ENCODE results near the gene BLM.

Gene BLM

DNA sequence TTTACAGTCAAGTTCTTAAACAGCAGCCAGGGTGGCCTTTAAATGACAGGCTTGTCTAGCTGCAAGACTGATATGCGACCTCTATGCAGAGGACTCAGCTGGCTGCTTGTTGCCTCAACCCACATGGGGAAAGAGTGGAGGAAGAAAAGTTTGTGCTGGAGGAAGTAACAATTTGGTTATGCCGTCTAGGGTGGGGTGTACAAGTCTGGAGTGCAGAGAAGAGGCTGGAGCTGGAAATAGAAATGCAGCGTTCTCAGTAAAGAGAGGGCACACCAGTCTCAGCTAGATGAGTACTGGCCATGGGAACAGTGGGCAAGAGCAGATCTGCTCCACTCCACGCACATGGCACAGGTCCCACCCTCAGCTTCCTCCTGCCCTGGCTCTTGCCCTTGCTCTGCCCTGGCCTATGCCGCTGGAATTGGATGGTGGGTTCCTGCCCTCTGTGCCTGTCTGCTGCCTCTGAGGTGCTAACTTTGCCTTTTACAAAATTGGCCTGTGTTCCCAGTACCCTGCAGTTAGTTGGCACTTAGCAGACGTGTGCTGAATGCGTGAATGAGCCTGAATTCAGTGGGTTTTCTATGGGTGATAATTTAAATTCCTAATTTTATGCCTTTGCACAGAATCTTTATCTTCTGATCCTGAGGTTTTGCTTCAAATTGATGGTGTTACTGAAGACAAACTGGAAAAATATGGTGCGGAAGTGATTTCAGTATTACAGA lies 91.5 kb downstream of the BLM start:
- Mint-ChIP-seq H3K9me3 (no peaks in the 10 kb centered on the region), H3K27ac (peak overlapping the region; percentile 84), H3K4me1 (ENCODE audit: low read depth) (peaks cover 65% of the 10 kb centered on the region), H3K4me3 (peak overlapping the region; percentile 77), H3K36me3 (ENCODE audit: low read depth) (peaks cover 64% of the 10 kb centered on the region), H3K27me3 (ENCODE audit: low read depth) (no peaks in the 10 kb centered on the region)

DNA sequence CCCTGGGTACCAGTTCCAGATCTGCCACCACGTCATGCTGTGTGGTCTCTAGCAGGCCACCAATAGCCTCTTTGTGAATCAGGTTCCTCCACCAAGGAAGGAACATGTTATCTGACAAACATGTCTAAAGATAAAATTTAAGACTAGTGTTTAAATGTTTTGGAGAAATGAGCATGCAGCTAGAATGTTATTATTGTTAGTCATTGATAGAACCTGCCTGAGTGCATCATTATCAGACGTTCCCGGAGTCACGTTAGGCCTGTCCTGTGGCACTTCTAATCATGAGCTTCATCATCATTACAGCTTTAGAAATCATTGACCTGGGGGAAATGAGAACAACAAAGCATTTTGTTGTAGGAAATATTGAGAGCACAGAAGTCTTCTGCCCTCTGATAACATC lies 92.4 kb downstream of the BLM start:
- Mint-ChIP-seq H3K36me3 (ENCODE audit: low read depth) (peaks cover 66% of the 10 kb centered on the region), H3K27me3 (ENCODE audit: low read depth) (no peaks in the 10 kb centered on the region), H3K9me3 (no peaks in the 10 kb centered on the region), H3K4me1 (ENCODE audit: low read depth) (peaks cover 72% of the 10 kb centered on the region), H3K4me3 (no peak overlapping the region), H3K27ac (peak overlapping the region; percentile 65)

DNA sequence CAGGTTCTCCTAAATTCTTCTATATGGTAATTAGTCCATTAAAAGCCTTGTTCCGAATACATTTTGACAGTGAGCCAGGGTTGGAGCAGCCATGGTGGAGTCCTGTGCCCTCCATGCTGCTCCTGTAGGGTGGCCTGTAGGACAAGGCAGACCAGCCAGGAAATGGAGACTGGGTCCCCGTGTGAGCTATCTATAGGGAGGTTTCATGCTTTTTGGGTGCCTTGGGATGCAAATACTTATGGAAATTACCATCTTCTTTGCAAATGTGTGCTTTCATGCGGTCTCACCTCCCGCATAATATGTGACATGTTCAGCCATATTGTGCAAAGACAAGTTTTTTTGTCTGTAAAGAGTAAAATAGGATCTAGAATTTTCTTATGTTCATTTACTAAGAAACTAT lies 93.2 kb downstream of the BLM start:
- Mint-ChIP-seq H3K9me3 (no peaks in the 10 kb centered on the region), H3K36me3 (ENCODE audit: low read depth) (peaks cover 75% of the 10 kb centered on the region), H3K27ac (peak overlapping the region; percentile 57), H3K4me1 (ENCODE audit: low read depth) (peaks cover 80% of the 10 kb centered on the region), H3K4me3 (no peak overlapping the region), H3K27me3 (ENCODE audit: low read depth) (no peaks in the 10 kb centered on the region)

DNA sequence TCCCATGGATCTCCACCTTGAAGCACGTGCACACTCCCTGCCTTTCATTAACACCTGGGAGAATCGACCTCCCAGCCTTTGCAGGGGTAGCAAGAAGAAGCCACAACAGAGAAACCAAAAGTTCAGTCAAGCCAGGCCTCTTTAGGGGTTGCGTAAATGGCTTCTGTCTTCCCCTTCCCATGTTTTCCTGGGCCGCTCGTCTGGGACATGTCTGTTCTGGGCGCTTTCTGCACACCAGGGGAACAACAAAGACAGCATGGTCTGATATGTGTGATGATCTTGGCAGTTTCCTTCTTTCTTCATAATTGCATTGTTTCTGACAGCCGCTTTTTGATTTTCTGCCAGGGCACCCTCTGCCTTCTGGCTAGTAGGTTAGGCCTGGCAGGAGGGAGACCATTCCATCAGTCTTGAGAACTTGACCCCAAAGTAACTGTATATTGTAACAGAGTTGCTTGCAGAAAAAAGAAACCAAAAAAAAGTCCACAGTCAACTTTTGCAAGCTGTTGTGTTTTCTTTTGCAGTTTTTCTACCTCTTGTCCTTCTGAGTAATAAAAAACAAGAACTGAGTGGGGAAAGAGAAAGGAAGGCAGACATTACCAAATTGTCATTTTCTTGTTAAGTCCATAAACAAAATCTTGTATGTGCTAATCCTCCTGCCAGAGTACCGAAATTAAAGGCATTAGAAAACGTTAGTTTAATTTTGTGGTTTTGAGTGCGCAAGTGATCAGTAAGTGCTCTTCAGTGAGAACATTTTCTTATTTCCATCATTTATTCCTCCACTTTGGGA lies 95.2 kb downstream of the BLM start:
- Mint-ChIP-seq H3K27ac (peak overlapping the region; percentile 94), H3K36me3 (ENCODE audit: low read depth) (peaks cover 75% of the 10 kb centered on the region), H3K27me3 (ENCODE audit: low read depth) (no peaks in the 10 kb centered on the region), H3K9me3 (no peaks in the 10 kb centered on the region), H3K4me3 (peak overlapping the region; percentile 61), H3K4me1 (ENCODE audit: low read depth) (peaks cover 83% of the 10 kb centered on the region)

DNA sequence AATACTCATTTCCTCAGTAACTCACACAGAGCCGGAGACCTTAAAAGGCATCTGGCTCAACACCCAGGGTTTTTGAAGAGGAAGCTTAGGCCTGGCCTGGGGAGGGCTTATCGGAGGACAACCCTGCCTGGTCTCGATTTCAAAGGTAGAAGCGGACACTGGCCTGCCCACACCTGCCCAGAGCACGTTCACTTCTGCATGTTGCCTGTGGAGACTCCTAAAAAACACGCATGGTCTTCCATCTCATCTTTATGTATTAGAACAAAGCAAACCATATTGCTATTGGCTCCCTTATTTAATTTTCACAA lies 95.8 kb downstream of the BLM start:
- H3K36me3 Mint-ChIP-seq (ENCODE audit: low read depth): peaks cover 75% of the 10 kb centered on the region
- no peaks in the 10 kb centered on the region for H3K9me3 Mint-ChIP-seq
- peak overlapping the region; percentile 36 for H3K4me3 Mint-ChIP-seq
- H3K27me3 Mint-ChIP-seq (ENCODE audit: low read depth): no peaks in the 10 kb centered on the region
- peak overlapping the region; percentile 94 for H3K27ac Mint-ChIP-seq
- H3K4me1 Mint-ChIP-seq (ENCODE audit: low read depth): peaks cover 83% of the 10 kb centered on the region

DNA sequence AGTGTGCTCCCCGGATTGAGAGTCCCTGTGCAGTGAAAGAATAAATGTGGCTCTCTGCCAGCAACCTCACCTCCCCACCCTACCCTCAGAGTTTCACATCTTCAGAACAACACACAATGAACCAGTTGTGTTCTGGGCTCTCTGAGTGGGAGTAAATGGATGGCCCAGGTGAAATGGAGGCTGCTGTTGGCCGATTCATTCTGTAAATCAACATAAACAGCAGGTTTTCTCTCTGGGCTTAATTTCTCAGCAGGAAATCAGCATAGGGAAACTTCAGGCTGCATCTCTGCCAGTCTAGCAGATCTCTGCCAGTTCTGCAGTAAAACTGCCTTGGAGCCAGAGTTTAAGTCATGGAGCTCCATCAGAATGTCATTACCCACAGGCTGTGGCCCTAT lies 96.6 kb downstream of the BLM start:
- H3K4me3 Mint-ChIP-seq: peak overlapping the region; percentile 54
- peaks cover 68% of the 10 kb centered on the region for H3K36me3 Mint-ChIP-seq (ENCODE audit: low read depth)
- no peaks in the 10 kb centered on the region for H3K27me3 Mint-ChIP-seq (ENCODE audit: low read depth)
- no peaks in the 10 kb centered on the region for H3K9me3 Mint-ChIP-seq
- peak overlapping the region; percentile 94 for H3K27ac Mint-ChIP-seq
- H3K4me1 Mint-ChIP-seq (ENCODE audit: low read depth): peaks cover 82% of the 10 kb centered on the region

DNA sequence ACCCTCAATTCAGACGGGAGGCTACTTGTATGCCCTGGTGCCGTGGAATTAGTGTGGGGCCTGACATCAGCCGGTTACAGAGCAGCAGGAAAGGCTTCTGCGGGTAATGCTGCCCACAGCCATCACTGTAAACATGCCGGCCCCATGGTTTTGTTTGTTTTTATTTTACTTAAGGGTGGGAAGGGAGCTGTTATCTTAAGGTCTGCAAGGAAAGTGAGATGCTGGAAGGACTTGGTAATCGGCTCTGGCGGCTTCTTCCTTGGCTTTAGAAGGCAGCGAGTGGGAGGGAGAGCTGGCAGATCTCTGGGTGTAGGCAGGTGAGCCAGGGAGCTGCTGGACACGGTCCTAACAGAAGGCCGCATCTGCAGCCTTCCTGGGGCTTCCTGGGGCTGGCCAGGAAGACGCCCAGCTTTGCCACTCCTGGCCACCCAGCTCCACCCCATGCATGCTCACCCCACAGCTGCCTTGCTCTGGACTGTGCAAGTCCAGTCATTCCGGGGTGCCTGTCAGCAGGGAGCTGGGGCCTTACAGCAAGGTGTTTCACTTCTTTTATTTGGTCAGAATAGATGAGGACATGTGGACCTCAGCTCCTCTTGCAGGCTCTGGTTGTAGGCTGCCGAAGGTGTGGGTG lies 97.2 kb downstream of the BLM start:
- Mint-ChIP-seq H3K36me3 (ENCODE audit: low read depth) (peaks cover 63% of the 10 kb centered on the region), H3K27ac (peak overlapping the region; percentile 94), H3K27me3 (ENCODE audit: low read depth) (no peaks in the 10 kb centered on the region), H3K9me3 (no peaks in the 10 kb centered on the region), H3K4me1 (ENCODE audit: low read depth) (peaks cover 78% of the 10 kb centered on the region), H3K4me3 (peak overlapping the region; percentile 51)

DNA sequence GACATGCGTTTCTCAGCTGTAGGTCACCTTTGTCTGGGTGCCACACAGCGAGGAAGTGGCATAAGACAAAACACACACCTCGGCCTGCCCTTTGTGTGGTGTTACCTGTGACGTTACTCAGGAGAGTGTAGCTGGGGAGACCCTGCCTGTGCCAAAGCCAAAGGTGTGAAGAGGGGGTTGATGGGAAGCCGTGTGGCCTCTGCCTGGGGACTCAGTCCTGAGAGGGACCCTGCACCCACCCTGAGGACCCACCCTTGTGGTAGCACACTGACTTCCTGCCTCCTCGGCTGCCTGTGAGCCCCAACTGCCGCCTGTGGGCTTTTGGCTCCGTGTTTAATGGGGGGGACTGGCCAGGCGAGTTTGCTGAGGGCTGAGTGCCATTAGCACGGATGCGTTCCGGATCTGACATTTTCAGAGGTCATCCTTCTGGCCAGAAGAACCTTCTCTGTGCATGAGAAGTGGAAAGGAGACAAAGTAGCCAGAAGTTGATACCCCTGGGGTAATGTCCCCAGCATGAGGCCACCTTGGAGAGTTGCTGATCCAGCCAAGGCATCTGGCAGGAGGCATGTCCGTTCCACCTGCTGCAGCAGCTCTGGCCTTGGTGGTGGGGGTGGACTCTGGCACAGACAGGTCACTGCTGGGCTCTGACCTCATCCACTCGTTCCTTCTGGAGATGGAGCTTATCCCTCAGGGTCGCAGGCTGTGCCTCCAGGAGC lies 99.4 kb downstream of the BLM start:
- Mint-ChIP-seq H3K9me3 (no peaks in the 10 kb centered on the region), H3K4me3 (no peak overlapping the region), H3K27ac (peak overlapping the region; percentile 94), H3K36me3 (ENCODE audit: low read depth) (peaks cover 43% of the 10 kb centered on the region), H3K4me1 (ENCODE audit: low read depth) (peaks cover 73% of the 10 kb centered on the region), H3K27me3 (ENCODE audit: low read depth) (no peaks in the 10 kb centered on the region)

DNA sequence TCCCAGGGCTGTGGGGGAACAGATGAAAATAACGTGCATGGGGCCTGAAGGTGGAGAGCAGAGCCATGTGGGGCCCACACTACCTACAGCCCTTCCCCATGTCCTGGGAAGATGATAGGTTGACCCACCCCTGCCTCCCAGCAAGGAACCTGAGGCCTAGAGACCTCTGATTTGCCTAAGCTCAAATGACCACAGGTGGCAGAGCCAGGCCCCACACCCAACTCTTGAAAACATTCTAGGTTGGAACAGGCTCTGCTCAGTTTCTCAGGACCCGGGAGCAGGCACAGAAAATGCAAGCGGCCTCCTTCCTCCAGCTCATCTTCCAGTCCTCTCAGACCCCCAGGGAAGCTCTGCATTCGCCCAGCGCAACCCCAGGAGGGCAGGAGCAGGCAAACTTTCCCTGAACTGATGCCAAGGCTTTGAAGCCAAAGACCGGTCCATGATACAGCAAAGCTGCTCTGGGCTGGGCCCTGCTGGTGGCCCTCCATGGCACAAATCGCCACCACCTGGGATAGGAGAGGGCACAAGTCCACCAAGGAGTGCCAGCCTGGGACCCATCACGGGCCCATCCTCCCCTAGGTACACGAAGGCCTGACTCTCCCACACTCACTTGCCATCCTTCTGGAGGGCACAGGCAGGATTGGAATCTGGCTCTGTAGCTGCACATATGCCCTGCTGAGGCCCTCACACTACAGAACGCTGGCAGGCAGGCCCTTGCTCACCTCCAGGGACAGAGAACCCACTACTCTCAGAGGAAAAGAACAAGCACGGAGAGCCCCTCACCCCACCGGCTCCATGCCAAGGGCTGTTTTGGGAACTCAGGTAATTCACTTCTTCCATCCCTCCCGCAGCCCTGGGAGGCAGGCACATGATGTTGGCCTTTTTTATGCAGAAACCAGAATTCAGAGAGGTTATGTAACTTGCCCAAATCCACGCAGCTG lies 100.2 kb downstream of the BLM start:
- peaks cover 69% of the 10 kb centered on the region for H3K4me1 Mint-ChIP-seq (ENCODE audit: low read depth)
- H3K27ac Mint-ChIP-seq: peak overlapping the region; percentile 94
- H3K27me3 Mint-ChIP-seq (ENCODE audit: low read depth): no peaks in the 10 kb centered on the region
- peaks cover 40% of the 10 kb centered on the region for H3K36me3 Mint-ChIP-seq (ENCODE audit: low read depth)
- peak overlapping the region; percentile 60 for H3K4me3 Mint-ChIP-seq
- no peaks in the 10 kb centered on the region for H3K9me3 Mint-ChIP-seq

DNA sequence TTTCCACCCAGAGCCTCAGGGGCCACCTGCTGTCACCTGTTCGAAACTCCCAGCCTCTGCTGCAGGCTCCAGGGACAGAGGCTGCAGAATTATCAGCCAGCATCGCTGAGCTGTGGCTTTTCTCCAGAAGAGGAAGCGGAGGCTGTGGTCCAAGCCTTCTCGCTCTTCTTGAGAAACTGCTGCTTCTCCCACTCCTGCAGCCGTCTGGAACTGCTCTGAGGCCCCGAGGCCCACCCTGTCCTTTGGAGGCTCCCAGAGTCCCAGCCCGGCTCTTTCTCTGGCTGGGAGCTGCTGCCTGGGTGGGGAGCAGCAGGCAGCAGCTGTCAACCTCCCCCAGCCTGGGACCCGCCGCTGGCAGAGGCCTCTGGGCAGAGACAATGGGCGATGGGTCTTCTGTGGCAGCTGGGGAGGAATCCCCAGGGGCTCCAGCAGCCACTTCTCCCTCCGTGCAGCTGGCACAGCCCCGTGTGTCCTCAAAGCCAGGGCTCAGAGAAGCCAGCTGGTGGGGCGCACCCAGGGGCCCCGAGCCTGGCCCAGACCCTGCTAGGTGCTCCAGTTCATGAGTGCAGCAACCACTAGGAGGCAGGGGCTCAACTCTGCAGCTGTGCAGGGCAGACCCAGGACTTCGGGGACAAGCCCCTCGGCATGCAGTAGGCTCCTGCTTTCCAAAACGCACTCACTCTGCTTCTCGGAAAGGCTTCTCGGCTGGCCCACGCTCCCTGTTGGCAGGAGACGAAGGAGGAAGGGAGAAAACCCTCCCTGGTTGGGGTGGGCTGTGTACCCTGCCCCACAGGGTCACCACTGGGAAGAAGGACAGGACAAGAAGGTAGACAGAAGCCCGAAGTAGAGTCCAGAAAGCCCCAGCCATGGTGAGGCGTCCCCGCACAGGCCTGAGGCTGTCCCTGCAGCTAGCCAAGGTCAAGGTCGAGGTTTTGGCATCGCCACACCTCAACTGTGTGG lies 101.4 kb downstream of the BLM start:
- H3K9me3 Mint-ChIP-seq: no peaks in the 10 kb centered on the region
- H3K27me3 Mint-ChIP-seq (ENCODE audit: low read depth): no peaks in the 10 kb centered on the region
- peak overlapping the region; percentile 74 for H3K4me3 Mint-ChIP-seq
- peaks cover 64% of the 10 kb centered on the region for H3K4me1 Mint-ChIP-seq (ENCODE audit: low read depth)
- H3K27ac Mint-ChIP-seq: peak overlapping the region; percentile 94
- peaks cover 33% of the 10 kb centered on the region for H3K36me3 Mint-ChIP-seq (ENCODE audit: low read depth)

DNA sequence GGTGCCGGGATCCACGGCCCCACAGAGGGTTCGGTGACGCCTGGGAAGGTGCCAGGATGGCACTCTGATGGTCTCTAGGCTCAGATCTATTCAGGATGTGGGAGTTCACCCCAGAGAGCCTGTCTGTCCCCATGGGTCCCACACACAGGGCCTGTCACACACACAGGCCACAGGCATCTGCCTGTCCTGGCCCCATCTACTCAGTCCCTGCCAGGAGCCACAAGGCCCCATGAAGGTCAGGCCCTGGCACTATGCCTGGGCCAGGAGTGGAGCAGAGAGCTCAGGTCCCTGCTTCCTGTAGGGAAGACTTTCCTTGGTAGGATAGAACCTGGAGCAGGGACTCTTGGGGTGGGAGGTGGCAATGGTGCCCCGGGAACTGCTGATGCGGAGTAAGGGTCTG lies 102.2 kb downstream of the BLM start:
- Mint-ChIP-seq H3K27ac (peak overlapping the region; percentile 84), H3K4me3 (no peak overlapping the region), H3K4me1 (ENCODE audit: low read depth) (peaks cover 61% of the 10 kb centered on the region), H3K27me3 (ENCODE audit: low read depth) (no peaks in the 10 kb centered on the region), H3K36me3 (ENCODE audit: low read depth) (peaks cover 29% of the 10 kb centered on the region), H3K9me3 (no peaks in the 10 kb centered on the region)

DNA sequence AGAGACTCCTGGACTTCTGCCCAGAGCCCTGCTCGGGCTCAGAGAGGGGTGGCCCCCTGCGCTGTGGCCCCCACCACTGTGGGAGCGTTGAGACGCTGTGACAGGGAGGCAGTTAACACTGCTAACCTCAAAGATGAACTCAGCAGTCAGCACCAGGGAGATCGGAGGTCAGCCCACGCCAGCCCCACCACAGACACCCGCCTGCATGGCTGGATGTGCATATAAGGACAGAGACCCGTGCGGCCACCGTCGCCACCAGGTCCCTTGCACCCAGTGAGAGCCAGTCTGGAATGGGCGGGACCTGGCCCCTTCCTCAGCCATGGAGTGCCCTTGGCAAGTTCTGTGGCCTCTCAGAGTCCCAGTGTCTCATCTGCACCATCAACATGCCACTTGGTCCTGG lies 102.7 kb downstream of the BLM start:
- Mint-ChIP-seq H3K4me1 (ENCODE audit: low read depth) (peaks cover 61% of the 10 kb centered on the region), H3K27ac (peak overlapping the region; percentile 84), H3K9me3 (no peaks in the 10 kb centered on the region), H3K4me3 (no peak overlapping the region), H3K27me3 (ENCODE audit: low read depth) (no peaks in the 10 kb centered on the region), H3K36me3 (ENCODE audit: low read depth) (peaks cover 30% of the 10 kb centered on the region)

DNA sequence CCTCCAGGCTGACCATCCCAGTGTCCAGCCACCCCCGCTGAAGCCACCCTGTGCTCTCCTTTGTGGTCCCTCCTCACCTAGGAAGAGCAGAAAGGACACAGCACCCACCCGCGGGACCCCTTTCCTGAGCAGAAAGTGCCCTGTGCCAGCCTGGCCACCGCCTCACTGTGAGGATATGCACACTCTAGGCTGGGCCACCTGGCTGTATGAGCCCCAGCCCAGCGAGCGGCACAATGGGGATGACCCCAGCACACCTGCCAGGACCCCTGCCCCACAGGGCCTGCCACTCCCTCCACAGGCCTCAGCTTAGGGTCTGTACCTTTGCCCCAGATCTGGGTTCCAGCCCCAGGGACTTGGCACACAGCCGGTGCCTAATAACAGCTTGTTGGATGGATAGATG lies 103.3 kb downstream of the BLM start:
- Mint-ChIP-seq H3K27me3 (ENCODE audit: low read depth) (no peaks in the 10 kb centered on the region), H3K9me3 (no peaks in the 10 kb centered on the region), H3K27ac (peak overlapping the region; percentile 36), H3K36me3 (ENCODE audit: low read depth) (peaks cover 26% of the 10 kb centered on the region), H3K4me3 (no peak overlapping the region), H3K4me1 (ENCODE audit: low read depth) (peaks cover 57% of the 10 kb centered on the region)

Data from T-helper 1 cell treated with Interleukin-12 subunit alpha and Interleukin-12 subunit beta and Interleukin-4 antibody, amounts not matched to agents 30 μg/mL and 1 μg/mL, for 36 hours (primary cell).